ENCODE measurements around the gene ZNF618.

- TF ChIP-seq EZH2phosphoT487 (IDR thresholded peaks at IDR 0.05; ENCODE audit: borderline replicate concordance, low read length), result no peak
- no peak for TF ChIP-seq CTCF (IDR thresholded peaks at IDR 0.05; ENCODE audit: low read depth, low read length, poor library complexity, severe bottlenecking)
Measured at GRCh38 chr9:113828221-113828620, 47.9 kb upstream of the ZNF618 start.
